HepG2 (cell line): ENCODE measurements around the gene DNAL4. TPM values are rescaled to one million over a fixed set of nuclear protein-coding genes. Genes with fewer than 3 reads are reported as not detected.
A peak's percentile ranks its signal among the peaks of the same experiment; 100 is the strongest.

ENCODE experiments used
- AHDC1 ChIP-seq: sonication (generic); formaldehyde crosslinking; IDR thresholded peaks from 2 replicates; pipeline ENCODE4 v1.5.1; 2020; ENCODE audit warnings: mild to moderate bottlenecking, missing genetic modification reagents, borderline replicate concordance
- ARNTL ChIP-seq: sonication (generic); formaldehyde crosslinking; IDR thresholded peaks from 2 replicates; pipeline ENCODE4 v1.4.0; 2020; ENCODE audit warnings: mild to moderate bottlenecking, missing genetic modification reagents
- CCDC6 ChIP-seq: sonication (generic); formaldehyde crosslinking; IDR thresholded peaks from 2 replicates; pipeline ENCODE4 v1.8.1; 2022; ENCODE audit warnings: mild to moderate bottlenecking, missing genetic modification reagents, moderate library complexity
- CREB1 ChIP-seq, 2 experiments: fragments of 450-650 bp in 1 of 2; IDR thresholded peaks; 2 replicates each; pipeline ENCODE4 v1.6.1; 2016 to 2017; ENCODE audit warnings: control low read depth in 1 of 2, mild to moderate bottlenecking in 1 of 2, missing compliant biosample characterization in 1 of 2, missing genetic modification characterization in 1 of 2
- HNRNPLL ChIP-seq: fragments of 200-400 bp; formaldehyde crosslinking; IDR thresholded peaks from 2 replicates; pipeline ENCODE4 v1.6.1; 2017; ENCODE audit warnings: mild to moderate bottlenecking, low read depth, low read length; ENCODE audit not compliant: poor library complexity, severe bottlenecking
- LRRFIP1 ChIP-seq: sonication (generic); formaldehyde crosslinking; conservative IDR thresholded peaks from 2 replicates; pipeline ENCODE4 v1.4.0; 2020; ENCODE audit warnings: missing genetic modification reagents
- MXD4 ChIP-seq: IDR thresholded peaks from 2 replicates; pipeline ENCODE4 v1.6.1; 2016; ENCODE audit warnings: mild to moderate bottlenecking, missing biosample characterization, missing genetic modification reagents
- PHF20 ChIP-seq: sonication (generic); formaldehyde crosslinking; IDR thresholded peaks from 2 replicates; pipeline ENCODE4 v1.5.0; 2020; ENCODE audit warnings: mild to moderate bottlenecking, missing genetic modification reagents
- SMAD9 ChIP-seq: sonication (generic); formaldehyde crosslinking; IDR thresholded peaks from 2 replicates; pipeline ENCODE4 v1.5.1; 2020; ENCODE audit warnings: mild to moderate bottlenecking, missing genetic modification reagents
- TSC22D2 ChIP-seq: sonication (generic); formaldehyde crosslinking; IDR thresholded peaks from 2 replicates; pipeline ENCODE4 v1.5.1; 2020; ENCODE audit warnings: missing genetic modification reagents, mild to moderate bottlenecking, borderline replicate concordance
- ZBTB44 ChIP-seq: sonication (generic); formaldehyde crosslinking; IDR thresholded peaks from 2 replicates; pipeline ENCODE4 v1.4.0; 2020; ENCODE audit warnings: missing genetic modification reagents
- ZKSCAN5 ChIP-seq: sonication (generic); formaldehyde crosslinking; IDR thresholded peaks from 2 replicates; pipeline ENCODE4 v1.5.1; 2020; ENCODE audit warnings: mild to moderate bottlenecking, missing genetic modification reagents
- ZNF317 ChIP-seq: sonication (generic); formaldehyde crosslinking; IDR thresholded peaks from 2 replicates; pipeline ENCODE4 v1.5.0; 2020; ENCODE audit warnings: mild to moderate bottlenecking, missing genetic modification reagents
- ZNF546 ChIP-seq: sonication (generic); formaldehyde crosslinking; conservative IDR thresholded peaks from 2 replicates; pipeline ENCODE4 v1.8.1; 2023; ENCODE audit warnings: mild to moderate bottlenecking, missing genetic modification reagents
- ZNF770 ChIP-seq: sonication (generic); formaldehyde crosslinking; IDR thresholded peaks from 2 replicates; pipeline ENCODE4 v1.5.0; 2020; ENCODE audit warnings: mild to moderate bottlenecking, missing genetic modification reagents
- polyA plus RNA-seq, 8 experiments: library from polyadenylated mRNA; depleted of rRNA in 3 of 8; stranded (reverse) in 7 of 8; unstranded in 1 of 8; fragments of >200 nt; fragmentation: Illumina TruSeq in 4 of 8; extraction: Trizol in 4 of 8; gene quantifications; 2 replicates each; pipeline versions ENCODE4 v1.2.1 to v1.2.3, GENCODE V29; 2011 to 2016; ENCODE audit warnings: low read depth in 4 of 8, missing spikeins in 1 of 8, mixed read lengths in 1 of 8; ENCODE audit not compliant: insufficient read depth in 1 of 8
- total RNA-seq, 5 experiments: library from RNA; depleted of rRNA; stranded (reverse); fragments of >200 nt; fragmentation: Illumina TruSeq; extraction: Trizol; gene quantifications; 2 replicates each; pipeline ENCODE4 v1.2.3, GENCODE V29; 2016; ENCODE audit warnings: low read depth in 1 of 5

The DNAL4 gene
- total and polyA plus RNA-seq, 2 of the 13 experiments (the other 11 are each of a cell fraction or from before 2014, with no cell fraction given), result 8.0 to 10.7 TPM

- TF ChIP-seq ZNF770 (peak; percentile 82; the same call in 1 of the 2 replicates), ZBTB44 (CRISPR knock-in tag) (no peak), CCDC6 (CRISPR knock-in tag) (no peak), ARNTL (CRISPR knock-in tag) (peak; percentile 78; the same call in 1 of the 2 replicates), CREB1 (IDR thresholded peaks at IDR 0.05) (no peak), CREB1 (CRISPR knock-in tag; IDR thresholded peaks at IDR 0.05) (no peak), LRRFIP1 (CRISPR knock-in tag) (no peak), MXD4 (CRISPR knock-in tag) (no peak), HNRNPLL (peak; percentile 58), ZNF546 (CRISPR knock-in tag) (peak; percentile 41; the same call in 1 of the 2 replicates), AHDC1 (CRISPR knock-in tag) (no peak; the same call in 1 of the 2 replicates), PHF20 (CRISPR knock-in tag) (peak; percentile 54; the same call in 1 of the 2 replicates), ZKSCAN5 (CRISPR knock-in tag) (no peak), TSC22D2 (CRISPR knock-in tag) (no peak), SMAD9 (no peak), ZNF317 (peak; percentile 65; the same call in 1 of the 2 replicates)
Observed at GRCh38 chr22:38755155-38755910, 38.6 kb downstream of the DNAL4 start (continued).
